CD4-positive, alpha-beta memory T cell (primary cell): ENCODE measurements around the gene OR6C70. TPM values are rescaled to one million over a fixed set of nuclear protein-coding genes. Genes with fewer than 3 reads are reported as not detected.
A peak's percentile ranks its signal among the peaks of the same experiment; 100 is the strongest.
"Not testable (repeated sequence)": the region's sequence is repeated elsewhere in the genome, so short reads cannot be mapped to it uniquely, and the experiment has no call there.

ENCODE experiments used
- CTCF ChIA-PET: fragments of 350-600 bp; sonication (Branson Sonifier 250); formaldehyde crosslinking; loops from one replicate; lab custom pipeline; 2021; ENCODE audit warnings: inconsistent platforms; ENCODE audit not compliant: partially characterized antibody; lab: Charles Lee
- POLR2A ChIA-PET: fragments of 350-600 bp; sonication (Branson Sonifier 250); formaldehyde crosslinking; loops from one replicate; lab custom pipeline; 2021; ENCODE audit not compliant: partially characterized antibody; lab: Charles Lee
- DNase-seq, 5 donors: peaks; one replicate each; pipeline versions ENCODE4 v3.0.0 to v3.0.0-alpha.2; 2020 to 2022; ENCODE audit warnings: mixed read lengths in 1 of 5
- H3K27ac ChIP-seq: one replicate; pipeline ENCODE4 v1.7.0; 2013; ENCODE audit warnings: low read depth, low read length
- H3K27me3 ChIP-seq: 2 replicates; pipeline ENCODE4 v1.7.0; 2013; ENCODE audit warnings: mild to moderate bottlenecking, low read length, moderate library complexity; ENCODE audit not compliant: insufficient read depth
- H3K36me3 ChIP-seq: 2 replicates; pipeline ENCODE4 v1.7.0; 2013; ENCODE audit warnings: mild to moderate bottlenecking, low read length, moderate library complexity; ENCODE audit not compliant: insufficient read depth
- H3K4me1 ChIP-seq: 2 replicates; pipeline ENCODE4 v1.7.0; 2013; ENCODE audit warnings: mild to moderate bottlenecking, low read length, moderate library complexity; ENCODE audit not compliant: insufficient read depth
- H3K4me3 ChIP-seq, 2 donors: one replicate each; pipeline ENCODE4 v1.7.0; 2013; ENCODE audit warnings: low read length in 2 of 2, mild to moderate bottlenecking in 1 of 2
- H3K9me3 ChIP-seq, 2 donors: one replicate each; pipeline ENCODE4 v1.7.0; 2013; ENCODE audit warnings: low read length in 2 of 2, control low read depth in 1 of 2; ENCODE audit not compliant: control insufficient read depth in 1 of 2
- H3K27ac Mint-ChIP-seq, 7 donors: one replicate each; pipeline ENCODE4 v1.8.0; 2020 to 2021; ENCODE audit warnings: mixed read lengths in 7 of 7, mild to moderate bottlenecking in 6 of 7, inconsistent platforms in 3 of 7, moderate library complexity in 3 of 7
- H3K27me3 Mint-ChIP-seq, 2 donors: one replicate each; pipeline ENCODE4 v1.8.0; 2020 to 2021; ENCODE audit warnings: mixed read lengths in 2 of 2
- H3K36me3 Mint-ChIP-seq, 2 donors: one replicate each; pipeline ENCODE4 v1.8.0; 2020 to 2021; ENCODE audit warnings: mixed read lengths in 2 of 2, inconsistent platforms in 1 of 2, mild to moderate bottlenecking in 1 of 2
- H3K4me1 Mint-ChIP-seq, 4 donors: one replicate each; pipeline ENCODE4 v1.8.0; 2020 to 2021; ENCODE audit warnings: mixed read lengths in 4 of 4, mild to moderate bottlenecking in 1 of 4
- H3K4me3 Mint-ChIP-seq, 8 donors: one replicate each; pipeline ENCODE4 v1.8.0; 2020 to 2021; ENCODE audit warnings: mixed read lengths in 8 of 8, mild to moderate bottlenecking in 7 of 8, moderate library complexity in 6 of 8, inconsistent platforms in 3 of 8
- H3K9me3 Mint-ChIP-seq, 8 donors: one replicate each; pipeline ENCODE4 v1.8.0; 2020 to 2021; ENCODE audit warnings: mixed read lengths in 8 of 8, mild to moderate bottlenecking in 5 of 8, inconsistent platforms in 3 of 8, moderate library complexity in 1 of 8
- intact Hi-C: fragments of 100-400 bp; cut with micrococcal nuclease; formaldehyde crosslinking; loops from one replicate; pipeline ENCODE4 v1.15.1; 2023
- polyA plus RNA-seq, 2 donors: library from polyadenylated mRNA; unstranded; fragments of 300-500 nt; fragmentation: Illumina TruSeq; gene quantifications; one replicate each; pipeline ENCODE4 v1.2.3, GENCODE V29; 2021
- total RNA-seq, 2 experiments: library from RNA; stranded (reverse); gene quantifications; one replicate each; pipeline ENCODE4 v1.2.3, GENCODE V29; 2021

The OR6C70 gene
- total and polyA plus RNA-seq, 4 experiments from 2014 or later = not detected

DNA sequence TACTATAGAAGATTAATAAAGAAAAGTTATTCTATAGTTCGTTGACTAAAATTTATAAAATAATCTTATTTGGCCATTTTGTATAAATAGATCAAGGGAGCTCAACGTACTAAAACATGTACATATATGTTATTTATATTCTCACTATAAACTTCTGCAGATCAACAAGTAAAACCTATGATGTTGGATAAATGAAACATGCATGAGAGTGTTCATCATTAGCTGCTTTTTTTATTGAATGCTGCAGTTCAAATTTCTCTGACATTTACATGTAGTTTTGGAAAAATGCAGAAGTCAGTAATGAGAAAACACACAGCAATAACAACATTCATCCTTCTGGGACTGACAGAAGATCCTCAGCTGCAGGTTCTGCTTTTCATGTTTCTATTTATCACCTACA, 22.1 kb upstream of the OR6C70 start, which contains the start of gene OR6C68:
TSS of gene OR6C68 (plus strand) at position 301 of the 400 bp plus-strand sequence. CDS start at position 301, 0 bp downstream.
- Histone ChIP-seq H3K4me3 (no peak within 1 kb of the TSS), H3K36me3 (no peaks in the 10 kb centered on the region), H3K27me3 (no peaks in the 10 kb centered on the region), H3K4me1 (no peaks in the 10 kb centered on the region), H3K9me3 (no peaks in the 10 kb centered on the region), H3K27ac (no peak within 1 kb of the TSS)
- Mint-ChIP-seq H3K4me3 (no peak within 1 kb of the TSS), H3K9me3 (peaks cover 0 to 2% (median 0%) of the 10 kb centered on the region in 8 donors), H3K27ac (no peak within 1 kb of the TSS), H3K4me1 (no peaks in the 10 kb centered on the region), H3K27me3 (peaks cover 0 to 8% of the 10 kb centered on the region in 2 donors), H3K36me3 (no peaks in the 10 kb centered on the region)
- intact Hi-C loops = no loop called here
- CTCF ChIA-PET = no interaction called here
- POLR2A ChIA-PET = no interaction called here
- no peak for DNase-seq

DNA sequence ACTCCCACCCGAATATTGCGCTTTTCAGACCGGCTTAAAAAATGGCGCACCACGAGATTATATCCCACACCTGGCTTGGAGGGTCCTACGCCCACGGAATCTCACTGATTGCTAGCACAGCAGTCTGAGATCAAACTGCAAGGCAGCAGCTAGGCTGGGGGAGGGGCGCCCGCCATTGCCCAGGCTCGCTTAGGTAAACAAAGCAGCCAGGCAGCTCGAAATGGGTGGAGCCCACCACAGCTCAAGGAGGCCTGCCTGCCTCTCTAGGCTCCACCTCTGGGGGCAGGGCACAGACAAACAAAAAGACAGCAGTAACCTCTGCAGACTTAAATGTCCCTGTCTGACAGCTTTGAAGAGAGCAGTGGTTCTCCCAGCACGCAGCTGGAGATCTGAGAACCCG, 14.3 kb upstream of the OR6C70 start:
- intact Hi-C loops, H3K27ac Mint-ChIP-seq: not testable (repeated sequence)

DNA sequence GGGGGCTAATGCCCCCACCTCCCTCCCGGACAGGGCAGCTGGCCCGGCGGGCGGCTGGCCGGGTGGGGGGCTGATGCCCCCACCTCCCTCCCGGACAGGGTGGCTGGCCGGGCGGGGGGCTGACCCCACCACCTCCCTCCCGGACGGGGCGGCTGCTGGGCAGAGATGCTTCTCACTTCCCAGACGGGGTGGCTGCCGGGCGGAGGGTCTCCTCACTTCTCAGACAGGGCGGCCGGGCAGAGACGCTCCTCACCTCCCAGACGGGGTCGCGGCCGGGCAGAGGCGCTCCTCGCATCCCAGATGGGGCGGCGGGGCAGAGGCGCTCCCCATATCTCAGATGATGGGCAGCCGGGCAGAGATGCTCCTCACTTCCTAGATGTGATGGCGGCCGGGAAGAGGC, 9.2 kb upstream of the OR6C70 start:
- peaks cover 5 to 17% of the 10 kb centered on the region in 2 donors for H3K27me3 Mint-ChIP-seq
- H3K27ac Mint-ChIP-seq, H3K9me3 Mint-ChIP-seq, POLR2A ChIA-PET, intact Hi-C loops, DNase-seq, H3K4me1 Mint-ChIP-seq, H3K4me3 Mint-ChIP-seq, CTCF ChIA-PET, H3K27me3 ChIP-seq, H3K27ac ChIP-seq, H3K9me3 ChIP-seq, H3K36me3 Mint-ChIP-seq, H3K36me3 ChIP-seq, H3K4me1 ChIP-seq, H3K4me3 ChIP-seq: not testable (repeated sequence)

More for the DNA sequence above, 14.3 kb upstream of the OR6C70 start:
- H3K4me1 ChIP-seq, CTCF ChIA-PET, H3K36me3 Mint-ChIP-seq, H3K27me3 ChIP-seq, POLR2A ChIA-PET, H3K27ac ChIP-seq, H3K36me3 ChIP-seq, H3K4me3 Mint-ChIP-seq, H3K9me3 ChIP-seq, H3K4me3 ChIP-seq, H3K4me1 Mint-ChIP-seq, DNase-seq, H3K9me3 Mint-ChIP-seq: not testable (repeated sequence)
- peaks cover 3 to 16% of the 10 kb centered on the region in 2 donors for H3K27me3 Mint-ChIP-seq

DNA sequence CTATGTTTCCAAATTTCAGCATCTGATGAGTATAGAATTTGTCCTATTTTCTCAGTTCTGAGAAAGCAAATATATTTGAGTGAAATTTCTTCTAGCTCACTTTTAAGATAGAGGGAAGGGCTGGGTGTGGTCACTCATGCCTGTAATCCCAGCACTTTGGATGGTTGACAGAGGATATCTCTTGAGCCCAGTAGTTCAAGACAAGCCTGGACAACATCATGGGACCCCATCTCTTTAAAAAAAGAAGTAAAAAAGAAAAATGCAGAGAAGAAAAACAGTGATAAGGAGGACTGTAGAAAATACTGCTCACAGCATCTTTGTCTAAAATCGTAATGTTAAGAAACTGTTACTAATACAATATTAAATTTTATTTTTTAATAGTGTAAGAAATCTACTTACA, 2.3 kb upstream of the OR6C70 start:
- POLR2A ChIA-PET = no interaction called here
- intact Hi-C loops = no loop called here
- H3K27ac Mint-ChIP-seq = no peak overlapping the region

DNA sequence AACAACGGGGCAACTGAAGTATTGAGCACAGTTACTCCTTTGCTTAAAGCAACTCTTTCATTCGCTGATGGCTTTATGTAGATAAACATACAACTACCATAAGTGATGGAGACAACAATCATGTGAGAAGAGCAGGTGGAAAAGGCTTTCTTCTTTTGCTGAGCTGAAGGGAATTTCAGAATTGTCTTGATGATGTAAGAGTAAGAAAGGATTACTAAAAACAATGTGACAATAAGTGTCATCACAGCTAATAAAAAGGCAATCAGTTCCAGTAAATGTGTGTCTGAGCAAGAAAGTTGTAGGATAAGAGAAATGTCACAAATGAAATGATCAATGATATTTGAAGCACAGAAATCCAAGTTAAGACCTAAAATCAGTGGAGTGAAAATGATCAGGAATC, 647 bp downstream of the OR6C70 start:
- DNase-seq = no peak
- ChIA-PET CTCF (no interaction called here), POLR2A (no interaction called here)
- Histone ChIP-seq H3K4me3 (no peak overlapping the region), H3K36me3 (no peaks in the 10 kb centered on the region), H3K4me1 (no peaks in the 10 kb centered on the region), H3K9me3 (no peaks in the 10 kb centered on the region), H3K27ac (no peak overlapping the region), H3K27me3 (no peaks in the 10 kb centered on the region)
- H3K4me1 Mint-ChIP-seq = no peaks in the 10 kb centered on the region
- peaks cover 9% of the 10 kb centered on the region in 2 donors for H3K27me3 Mint-ChIP-seq
- H3K4me3 Mint-ChIP-seq = no peak overlapping the region
- intact Hi-C loops = no loop called here
- no peaks in the 10 kb centered on the region for H3K36me3 Mint-ChIP-seq
- peaks cover 0 to 6% (median 1%) of the 10 kb centered on the region in 8 donors for H3K9me3 Mint-ChIP-seq
- no peak overlapping the region for H3K27ac Mint-ChIP-seq

More for the DNA sequence above, 2.3 kb upstream of the OR6C70 start:
- H3K27me3 Mint-ChIP-seq = peaks cover 6 to 9% of the 10 kb centered on the region in 2 donors
- Histone ChIP-seq H3K9me3 (no peaks in the 10 kb centered on the region), H3K36me3 (no peaks in the 10 kb centered on the region), H3K27ac (no peak overlapping the region), H3K27me3 (no peaks in the 10 kb centered on the region), H3K4me1 (no peaks in the 10 kb centered on the region), H3K4me3 (no peak overlapping the region)
- no peaks in the 10 kb centered on the region for H3K36me3 Mint-ChIP-seq
- CTCF ChIA-PET = no interaction called here
- DNase-seq = no peak
- no peaks in the 10 kb centered on the region for H3K9me3 Mint-ChIP-seq
- H3K4me3 Mint-ChIP-seq = no peak overlapping the region
- H3K4me1 Mint-ChIP-seq = no peaks in the 10 kb centered on the region

DNA sequence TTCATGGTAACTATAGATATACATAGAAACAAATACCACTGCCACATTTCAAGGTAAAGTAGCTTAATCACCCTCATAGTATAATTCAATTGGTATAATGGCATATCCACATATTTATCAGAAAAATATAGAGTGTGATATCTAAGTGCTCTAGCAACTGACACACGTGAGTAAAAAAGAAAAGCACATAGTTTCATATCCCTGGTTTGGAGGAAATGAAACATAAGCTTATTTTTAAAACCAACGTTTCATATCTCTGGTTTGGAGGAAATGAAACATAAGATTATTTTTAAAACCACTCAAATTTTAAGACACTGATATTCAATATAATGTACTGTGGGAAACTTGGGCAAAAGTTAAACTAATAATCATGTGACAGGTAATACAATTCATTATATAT, 2.1 kb downstream of the OR6C70 start:
- CTCF ChIA-PET = no interaction called here
- no peak overlapping the region for H3K27ac ChIP-seq

DNA sequence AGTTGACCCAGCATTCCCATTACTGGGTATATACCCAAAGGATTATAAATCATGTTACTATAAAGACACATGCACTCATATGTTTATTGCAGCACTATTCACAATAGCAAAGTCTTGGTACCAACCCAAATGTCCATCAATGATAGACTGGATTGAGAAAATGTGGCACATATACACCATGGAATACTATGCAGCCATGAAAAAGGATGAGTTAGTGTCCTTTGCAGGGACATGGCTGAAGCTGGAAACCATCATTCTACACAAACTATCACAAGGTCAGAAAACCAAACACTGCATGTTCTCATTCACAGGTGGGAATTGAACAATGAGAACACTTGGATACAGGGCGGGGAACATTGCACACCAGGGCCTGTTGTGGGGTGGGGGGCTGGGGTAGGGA, 5.0 kb downstream of the OR6C70 start:
- H3K4me1 Mint-ChIP-seq = not testable (repeated sequence)
- H3K27me3 Mint-ChIP-seq = peaks cover 18 to 20% of the 10 kb centered on the region in 2 donors

More for the DNA sequence above, 2.1 kb downstream of the OR6C70 start:
- no peak overlapping the region for H3K4me3 ChIP-seq
- no peaks in the 10 kb centered on the region for H3K9me3 ChIP-seq
- intact Hi-C loops = no loop called here
- peaks cover 10 to 14% of the 10 kb centered on the region in 2 donors for H3K27me3 Mint-ChIP-seq
- H3K27me3 ChIP-seq = no peaks in the 10 kb centered on the region
- no peak overlapping the region for H3K4me3 Mint-ChIP-seq
- no peak overlapping the region for H3K27ac Mint-ChIP-seq
- H3K4me1 Mint-ChIP-seq = no peaks in the 10 kb centered on the region
- no peak for DNase-seq
- no peaks in the 10 kb centered on the region for H3K36me3 Mint-ChIP-seq
- H3K4me1 ChIP-seq = no peaks in the 10 kb centered on the region
- POLR2A ChIA-PET = no interaction called here
- H3K36me3 ChIP-seq = no peaks in the 10 kb centered on the region
- H3K9me3 Mint-ChIP-seq = peaks cover 0 to 14% (median 7%) of the 10 kb centered on the region in 8 donors

DNA sequence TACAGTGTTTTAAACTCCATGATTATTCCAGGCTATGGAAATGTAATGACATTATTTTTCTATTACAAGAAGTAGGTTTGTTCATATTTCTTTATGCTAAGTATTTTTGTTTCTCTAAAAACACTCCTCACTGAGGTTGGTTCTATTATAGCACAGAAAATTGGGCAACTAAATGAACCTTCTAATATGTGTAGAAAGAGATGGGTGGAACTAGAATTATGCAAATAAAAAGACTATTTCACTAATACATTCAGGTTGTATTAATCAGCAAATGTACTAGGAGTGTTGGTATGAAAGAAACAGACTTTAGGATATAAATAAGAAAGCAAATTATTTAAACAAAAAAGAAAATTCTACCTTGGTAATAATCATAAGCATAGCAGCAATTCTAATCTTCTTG, 21.1 kb downstream of the OR6C70 start:
- Histone ChIP-seq H3K27me3 (no peaks in the 10 kb centered on the region), H3K4me3 (no peak overlapping the region), H3K9me3 (no peaks in the 10 kb centered on the region), H3K36me3 (no peaks in the 10 kb centered on the region), H3K4me1 (no peaks in the 10 kb centered on the region), H3K27ac (no peak overlapping the region)
- H3K27me3 Mint-ChIP-seq = peaks cover 21 to 30% of the 10 kb centered on the region in 2 donors
- H3K4me1 Mint-ChIP-seq = no peaks in the 10 kb centered on the region
- H3K4me3 Mint-ChIP-seq = no peak overlapping the region
- H3K9me3 Mint-ChIP-seq = no peaks in the 10 kb centered on the region
- CTCF ChIA-PET = no interaction called here
- DNase-seq = no peak
- no peak overlapping the region for H3K27ac Mint-ChIP-seq
- POLR2A ChIA-PET = no interaction called here
- H3K36me3 Mint-ChIP-seq = no peaks in the 10 kb centered on the region
- intact Hi-C loops = no loop called here

More for the DNA sequence above, 5.0 kb downstream of the OR6C70 start:
- intact Hi-C loops, H3K4me1 ChIP-seq, H3K4me3 Mint-ChIP-seq, H3K9me3 ChIP-seq, POLR2A ChIA-PET, H3K36me3 Mint-ChIP-seq, H3K27me3 ChIP-seq, CTCF ChIA-PET, H3K36me3 ChIP-seq, H3K27ac ChIP-seq, H3K4me3 ChIP-seq, DNase-seq: not testable (repeated sequence)
- peaks cover 2 to 19% (median 8%) of the 10 kb centered on the region in 8 donors for H3K9me3 Mint-ChIP-seq
- H3K27ac Mint-ChIP-seq = peak overlapping the region in 1 of 7 donors; percentile 57
